Measurements from ENCODE around the gene SLC2A9. TPM values are rescaled to one million over a fixed set of nuclear protein-coding genes. Genes with fewer than 3 reads are reported as not detected.

The SLC2A9 gene
- polyA plus RNA-seq, 1 donor from 2014 or later: not detected

- no peaks in the 10 kb centered on the region for H3K9me2 ChIP-seq (ENCODE audit: insufficient read depth, low read length)
- no peak overlapping the region for H3K27ac ChIP-seq (ENCODE audit: low read length)
- no peaks in the 10 kb centered on the region for H3F3A ChIP-seq (ENCODE audit: insufficient read depth, low read length, poor library complexity, severe bottlenecking)
- H2AFZ ChIP-seq (ENCODE audit: low read depth, low read length): no peak overlapping the region
- no peaks in the 10 kb centered on the region for H3K79me2 ChIP-seq (replicated peaks; ENCODE audit: insufficient read depth, low read length)
- no peaks in the 10 kb centered on the region for H3K36me3 ChIP-seq (ENCODE audit: insufficient read depth, low read length)
- H3K9ac ChIP-seq (ENCODE audit: low read length): no peak overlapping the region
- H4K20me1 ChIP-seq (ENCODE audit: insufficient read depth): no peaks in the 10 kb centered on the region
- no peak overlapping the region for H3K4me2 ChIP-seq (ENCODE audit: low read length)
- H3K9me3 ChIP-seq (ENCODE audit: low read length): no peaks in the 10 kb centered on the region
- TF ChIP-seq POLR2AphosphoS5 (IDR thresholded peaks at IDR 0.05) (no peak), EP300 (conservative IDR thresholded peaks at IDR 0.05; ENCODE audit: poor library complexity, severe bottlenecking) (no peak), MXI1 (conservative IDR thresholded peaks at IDR 0.05; ENCODE audit: poor library complexity, severe bottlenecking) (no peak), TAF1 (IDR thresholded peaks at IDR 0.05; ENCODE audit: low read depth) (no peak), EZH2 (IDR thresholded peaks at IDR 0.05; ENCODE audit: borderline replicate concordance, insufficient read depth, low read length, poor library complexity, severe bottlenecking) (no peak), SMC3 (conservative IDR thresholded peaks at IDR 0.05; ENCODE audit: poor library complexity) (no peak), REST (IDR thresholded peaks at IDR 0.05; ENCODE audit: borderline replicate concordance) (no peak), RAD21 (conservative IDR thresholded peaks at IDR 0.05) (no peak)
- TF ChIP-seq, protein P1, sequence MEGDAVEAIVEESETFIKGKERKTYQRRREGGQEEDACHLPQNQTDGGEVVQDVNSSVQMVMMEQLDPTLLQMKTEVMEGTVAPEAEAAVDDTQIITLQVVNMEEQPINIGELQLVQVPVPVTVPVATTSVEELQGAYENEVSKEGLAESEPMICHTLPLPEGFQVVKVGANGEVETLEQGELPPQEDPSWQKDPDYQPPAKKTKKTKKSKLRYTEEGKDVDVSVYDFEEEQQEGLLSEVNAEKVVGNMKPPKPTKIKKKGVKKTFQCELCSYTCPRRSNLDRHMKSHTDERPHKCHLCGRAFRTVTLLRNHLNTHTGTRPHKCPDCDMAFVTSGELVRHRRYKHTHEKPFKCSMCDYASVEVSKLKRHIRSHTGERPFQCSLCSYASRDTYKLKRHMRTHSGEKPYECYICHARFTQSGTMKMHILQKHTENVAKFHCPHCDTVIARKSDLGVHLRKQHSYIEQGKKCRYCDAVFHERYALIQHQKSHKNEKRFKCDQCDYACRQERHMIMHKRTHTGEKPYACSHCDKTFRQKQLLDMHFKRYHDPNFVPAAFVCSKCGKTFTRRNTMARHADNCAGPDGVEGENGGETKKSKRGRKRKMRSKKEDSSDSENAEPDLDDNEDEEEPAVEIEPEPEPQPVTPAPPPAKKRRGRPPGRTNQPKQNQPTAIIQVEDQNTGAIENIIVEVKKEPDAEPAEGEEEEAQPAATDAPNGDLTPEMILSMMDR (IDR thresholded peaks at IDR 0.05; ENCODE audit: poor library complexity, severe bottlenecking): no peak
- no peak overlapping the region for H3K4me3 ChIP-seq (ENCODE audit: low read length)
- H3K27me3 ChIP-seq (ENCODE audit: insufficient read depth, low read depth, low read length): no peaks in the 10 kb centered on the region
These were observed 77.5 kb downstream of the SLC2A9 start for GRCh38 chr4:9943761-9944160.

- no peak for TF ChIP-seq RAD21 (conservative IDR thresholded peaks at IDR 0.05)
- TF ChIP-seq SMC3 (conservative IDR thresholded peaks at IDR 0.05; ENCODE audit: poor library complexity): no peak
- TF ChIP-seq POLR2AphosphoS5 (IDR thresholded peaks at IDR 0.05): no peak
- Histone ChIP-seq H3K4me3 (ENCODE audit: low read length) (no peak overlapping the region), H3K4me2 (ENCODE audit: low read length) (no peak overlapping the region), H3K27ac (ENCODE audit: low read length) (no peak overlapping the region), H3F3A (ENCODE audit: insufficient read depth, low read length, poor library complexity, severe bottlenecking) (no peaks in the 10 kb centered on the region), H3K9ac (ENCODE audit: low read length) (no peak overlapping the region), H4K20me1 (ENCODE audit: insufficient read depth) (no peaks in the 10 kb centered on the region), H3K36me3 (ENCODE audit: insufficient read depth, low read length) (no peaks in the 10 kb centered on the region), H2AFZ (ENCODE audit: low read depth, low read length) (no peak overlapping the region), H3K27me3 (ENCODE audit: insufficient read depth, low read depth, low read length) (no peaks in the 10 kb centered on the region), H3K9me3 (ENCODE audit: low read length) (no peaks in the 10 kb centered on the region), H3K9me2 (ENCODE audit: insufficient read depth, low read length) (no peaks in the 10 kb centered on the region), H3K79me2 (replicated peaks; ENCODE audit: insufficient read depth, low read length) (no peaks in the 10 kb centered on the region)
These were observed 78.2 kb downstream of the SLC2A9 start for GRCh38 chr4:9942921-9943600.
